Chondrocyte (in vitro differentiated cells): Measurements from ENCODE around the gene PIEZO2. TPM values are rescaled to one million over a fixed set of nuclear protein-coding genes. Genes with fewer than 3 reads are reported as not detected.
A peak's percentile ranks its signal among the peaks of the same experiment; 100 is the strongest.

Experiments used
- DNase-seq: peaks from one replicate; pipeline ENCODE4 v3.0.0; 2021; ENCODE audit warnings: mixed read lengths, low spot score
- H3K27ac Mint-ChIP-seq: one replicate; pipeline ENCODE4 v1.8.0; 2021; ENCODE audit warnings: mild to moderate bottlenecking, moderate library complexity, mixed read lengths; ENCODE audit not compliant: unreplicated experiment
- H3K27me3 Mint-ChIP-seq: 2 replicates; pipeline ENCODE4 v1.8.0; 2021; ENCODE audit warnings: low read depth, mixed read lengths
- H3K36me3 Mint-ChIP-seq: 2 replicates; pipeline ENCODE4 v1.8.0; 2021; ENCODE audit warnings: low read depth, mixed read lengths
- H3K4me1 Mint-ChIP-seq: 2 replicates; pipeline ENCODE4 v1.8.0; 2021; ENCODE audit warnings: low read depth, mild to moderate bottlenecking, mixed read lengths
- H3K4me3 Mint-ChIP-seq: one replicate; pipeline ENCODE4 v1.8.0; 2021; ENCODE audit warnings: mild to moderate bottlenecking, moderate library complexity, mixed read lengths; ENCODE audit not compliant: unreplicated experiment
- H3K9me3 Mint-ChIP-seq: 2 replicates; pipeline ENCODE4 v1.8.0; 2021; ENCODE audit warnings: low read depth, mixed read lengths
- CTCF ChIP-seq: fragments of 200-600 bp; sonication (generic); IDR thresholded peaks from 2 replicates; pipeline ENCODE4 v1.5.0; 2021; ENCODE audit warnings: antibody characterized with exemption, mild to moderate bottlenecking, moderate library complexity
- total RNA-seq: library from RNA; stranded (reverse); gene quantifications from 3 replicates; pipeline ENCODE4 v1.2.1, GENCODE V29; 2021

The PIEZO2 gene
- total RNA-seq, 1 donor from 2014 or later = 142 TPM

- Mint-ChIP-seq H3K4me3 (no peak overlapping the region), H3K27me3 (no peaks in the 10 kb centered on the region)
Observed at GRCh38 chr18:11091746-11092145, 57.6 kb downstream of the PIEZO2 start.

GRCh38 chr18:11089931-11090715 lies 59.2 kb downstream of the PIEZO2 start:
- Mint-ChIP-seq H3K36me3 (no peaks in the 10 kb centered on the region), H3K27ac (peak overlapping the region; percentile 67), H3K9me3 (no peaks in the 10 kb centered on the region), H3K4me1 (peaks cover 51% of the 10 kb centered on the region), H3K27me3 (no peaks in the 10 kb centered on the region), H3K4me3 (peak overlapping the region; percentile 11)
- DNase-seq = no peak
- no peak for TF ChIP-seq CTCF

More at GRCh38 chr18:11091746-11092145, 57.6 kb downstream of the PIEZO2 start:
- Mint-ChIP-seq H3K4me1 (peaks cover 61% of the 10 kb centered on the region), H3K9me3 (no peaks in the 10 kb centered on the region), H3K27ac (peak overlapping the region; percentile 62), H3K36me3 (no peaks in the 10 kb centered on the region)
- TF ChIP-seq CTCF = no peak
- DNase-seq = no peak

- no peaks in the 10 kb centered on the region for H3K9me3 Mint-ChIP-seq
- TF ChIP-seq CTCF = no peak
- H3K4me1 Mint-ChIP-seq = peaks cover 54% of the 10 kb centered on the region
- H3K27ac Mint-ChIP-seq = peak overlapping the region; percentile 49
- H3K4me3 Mint-ChIP-seq = no peak overlapping the region
- peaks cover 4% of the 10 kb centered on the region for H3K36me3 Mint-ChIP-seq
- no peaks in the 10 kb centered on the region for H3K27me3 Mint-ChIP-seq
- no peak for DNase-seq
Observed at GRCh38 chr18:11081009-11081532, 68.3 kb downstream of the PIEZO2 start.

- Mint-ChIP-seq H3K27ac (peak overlapping the region; percentile 78), H3K27me3 (no peaks in the 10 kb centered on the region), H3K4me1 (peaks cover 54% of the 10 kb centered on the region), H3K4me3 (no peak overlapping the region), H3K9me3 (no peaks in the 10 kb centered on the region), H3K36me3 (peaks cover 3% of the 10 kb centered on the region)
- DNase-seq = no peak
- TF ChIP-seq CTCF = no peak
Observed at GRCh38 chr18:11078491-11078890, 70.9 kb downstream of the PIEZO2 start.

GRCh38 chr18:11077548-11078187 lies 71.7 kb downstream of the PIEZO2 start:
- no peak overlapping the region for H3K4me3 Mint-ChIP-seq
- DNase-seq = no peak
- TF ChIP-seq CTCF = no peak
- H3K4me1 Mint-ChIP-seq = peaks cover 55% of the 10 kb centered on the region
- H3K36me3 Mint-ChIP-seq = no peaks in the 10 kb centered on the region
- H3K9me3 Mint-ChIP-seq = no peaks in the 10 kb centered on the region
- no peaks in the 10 kb centered on the region for H3K27me3 Mint-ChIP-seq
- peak overlapping the region; percentile 78 for H3K27ac Mint-ChIP-seq
